Esophagus muscularis mucosa (tissue), 4 donors: ENCODE data around the gene ZNF469.

ENCODE experiments used
- EP300 ChIP-seq: sonication (generic); formaldehyde crosslinking; IDR thresholded peaks from one replicate; pipeline ENCODE4 v1.6.1; 2017; ENCODE audit warnings: antibody characterized with exemption
- POLR2A ChIP-seq: fragments of 450-650 bp; IDR thresholded peaks from one replicate; pipeline ENCODE4 v1.6.1; 2017; ENCODE audit warnings: antibody characterized with exemption, moderate library complexity, mild to moderate bottlenecking, low read depth
- POLR2AphosphoS5 ChIP-seq, 2 donors: sonication (generic); formaldehyde crosslinking; IDR thresholded peaks; one replicate each; pipeline ENCODE4 v1.6.1; 2017; ENCODE audit warnings: antibody characterized with exemption in 2 of 2
- TF ChIP-seq, protein P1 (sequence below), 3 experiments: fragments of 200-600 bp in 2 of 3; fragments of 450-650 bp in 1 of 3; sonication (generic) in 2 of 3; IDR thresholded peaks; one replicate each; pipeline ENCODE4 v1.5.1; 2017 to 2019; ENCODE audit warnings: antibody characterized with exemption in 3 of 3, mild to moderate bottlenecking in 2 of 3, moderate library complexity in 1 of 3

DNA sequence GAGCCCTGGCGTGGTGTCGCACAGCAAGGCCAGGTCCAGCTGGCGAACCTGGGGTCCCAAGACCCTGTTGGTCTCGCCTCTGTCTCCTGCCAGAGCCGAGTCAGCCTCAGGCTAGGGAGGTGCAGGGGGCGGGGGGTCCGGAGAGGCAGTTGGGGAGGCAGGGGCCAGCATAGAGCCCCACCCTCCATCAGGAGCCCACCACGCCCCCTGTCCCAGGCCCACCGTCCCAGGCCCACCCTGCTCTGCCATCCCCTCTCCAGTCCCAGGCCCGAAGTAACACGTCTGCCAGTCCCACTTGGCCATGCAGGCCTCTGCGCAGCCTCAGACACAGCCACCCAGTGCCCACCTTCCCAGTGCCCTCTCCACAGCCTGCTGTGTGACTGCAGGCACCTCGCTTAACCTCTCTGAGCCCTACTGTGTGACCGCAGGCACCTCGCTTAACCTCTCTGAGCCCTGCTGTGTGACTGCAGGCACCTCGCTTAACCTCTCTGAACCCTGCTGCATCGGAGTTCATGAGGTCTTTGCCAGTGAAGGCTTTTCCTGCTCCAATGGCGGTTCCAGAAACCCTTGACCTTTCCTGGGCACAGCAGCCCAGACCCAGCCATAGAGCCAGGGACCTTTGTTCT, 29.3 kb downstream of the ZNF469 start:
- TF ChIP-seq, protein P1, sequence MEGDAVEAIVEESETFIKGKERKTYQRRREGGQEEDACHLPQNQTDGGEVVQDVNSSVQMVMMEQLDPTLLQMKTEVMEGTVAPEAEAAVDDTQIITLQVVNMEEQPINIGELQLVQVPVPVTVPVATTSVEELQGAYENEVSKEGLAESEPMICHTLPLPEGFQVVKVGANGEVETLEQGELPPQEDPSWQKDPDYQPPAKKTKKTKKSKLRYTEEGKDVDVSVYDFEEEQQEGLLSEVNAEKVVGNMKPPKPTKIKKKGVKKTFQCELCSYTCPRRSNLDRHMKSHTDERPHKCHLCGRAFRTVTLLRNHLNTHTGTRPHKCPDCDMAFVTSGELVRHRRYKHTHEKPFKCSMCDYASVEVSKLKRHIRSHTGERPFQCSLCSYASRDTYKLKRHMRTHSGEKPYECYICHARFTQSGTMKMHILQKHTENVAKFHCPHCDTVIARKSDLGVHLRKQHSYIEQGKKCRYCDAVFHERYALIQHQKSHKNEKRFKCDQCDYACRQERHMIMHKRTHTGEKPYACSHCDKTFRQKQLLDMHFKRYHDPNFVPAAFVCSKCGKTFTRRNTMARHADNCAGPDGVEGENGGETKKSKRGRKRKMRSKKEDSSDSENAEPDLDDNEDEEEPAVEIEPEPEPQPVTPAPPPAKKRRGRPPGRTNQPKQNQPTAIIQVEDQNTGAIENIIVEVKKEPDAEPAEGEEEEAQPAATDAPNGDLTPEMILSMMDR (IDR thresholded peaks at IDR 0.05), result no peak
- no peak for TF ChIP-seq EP300
- TF ChIP-seq POLR2A, result no peak
- TF ChIP-seq POLR2AphosphoS5 (IDR thresholded peaks at IDR 0.05), result no peak
